GM12874 (cell line): Measurements from ENCODE around the gene TACR2.

Experiments
- TF ChIP-seq, protein P1 (sequence below): IDR thresholded peaks from 2 replicates; pipeline ENCODE4 v1.5.1; 2011; ENCODE audit warnings: low read depth, mild to moderate bottlenecking, control low read depth, low read length, moderate library complexity; ENCODE audit not compliant: insufficient read depth

TACR2 gene

GRCh38 chr10:69353977-69354635 is 62.6 kb downstream of the TACR2 start:
- TF ChIP-seq, protein P1, sequence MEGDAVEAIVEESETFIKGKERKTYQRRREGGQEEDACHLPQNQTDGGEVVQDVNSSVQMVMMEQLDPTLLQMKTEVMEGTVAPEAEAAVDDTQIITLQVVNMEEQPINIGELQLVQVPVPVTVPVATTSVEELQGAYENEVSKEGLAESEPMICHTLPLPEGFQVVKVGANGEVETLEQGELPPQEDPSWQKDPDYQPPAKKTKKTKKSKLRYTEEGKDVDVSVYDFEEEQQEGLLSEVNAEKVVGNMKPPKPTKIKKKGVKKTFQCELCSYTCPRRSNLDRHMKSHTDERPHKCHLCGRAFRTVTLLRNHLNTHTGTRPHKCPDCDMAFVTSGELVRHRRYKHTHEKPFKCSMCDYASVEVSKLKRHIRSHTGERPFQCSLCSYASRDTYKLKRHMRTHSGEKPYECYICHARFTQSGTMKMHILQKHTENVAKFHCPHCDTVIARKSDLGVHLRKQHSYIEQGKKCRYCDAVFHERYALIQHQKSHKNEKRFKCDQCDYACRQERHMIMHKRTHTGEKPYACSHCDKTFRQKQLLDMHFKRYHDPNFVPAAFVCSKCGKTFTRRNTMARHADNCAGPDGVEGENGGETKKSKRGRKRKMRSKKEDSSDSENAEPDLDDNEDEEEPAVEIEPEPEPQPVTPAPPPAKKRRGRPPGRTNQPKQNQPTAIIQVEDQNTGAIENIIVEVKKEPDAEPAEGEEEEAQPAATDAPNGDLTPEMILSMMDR: no peak
